ENCODE data around the gene TCF7L1.

DNA sequence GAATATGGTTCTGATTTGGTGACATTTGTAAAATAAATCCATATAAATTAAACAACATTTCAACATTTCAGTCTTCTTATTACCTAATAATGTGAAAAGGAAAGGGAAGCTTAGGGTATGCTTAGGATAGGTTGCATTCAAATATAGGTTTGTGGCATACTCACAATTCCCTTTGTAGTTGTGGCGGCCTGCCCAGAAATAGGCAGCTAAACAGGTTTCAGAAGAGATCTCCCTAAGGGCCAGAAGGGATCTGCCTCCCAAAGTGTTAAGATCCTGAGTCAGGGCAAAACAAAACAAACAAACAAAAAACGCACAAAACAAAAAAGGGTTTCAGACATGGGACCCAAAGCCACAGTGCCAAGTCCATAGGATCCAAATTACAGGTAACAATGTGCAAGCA, 41.4 kb upstream of the TCF7L1 start:
- no peak for TF ChIP-seq ZC3H10 (CRISPR knock-in tag; IDR thresholded peaks at IDR 0.05)
- no peak for TF ChIP-seq PPARA (CRISPR knock-in tag; IDR thresholded peaks at IDR 0.05; ENCODE audit: borderline replicate concordance)
- TF ChIP-seq ZNF565 (CRISPR knock-in tag; conservative IDR thresholded peaks at IDR 0.05; ENCODE audit: low read depth), result no peak
- TF ChIP-seq GLIS3 (CRISPR knock-in tag; IDR thresholded peaks at IDR 0.05), result no peak
- no peak for TF ChIP-seq ZNF70 (CRISPR knock-in tag; IDR thresholded peaks at IDR 0.05)
- TF ChIP-seq, protein P1, sequence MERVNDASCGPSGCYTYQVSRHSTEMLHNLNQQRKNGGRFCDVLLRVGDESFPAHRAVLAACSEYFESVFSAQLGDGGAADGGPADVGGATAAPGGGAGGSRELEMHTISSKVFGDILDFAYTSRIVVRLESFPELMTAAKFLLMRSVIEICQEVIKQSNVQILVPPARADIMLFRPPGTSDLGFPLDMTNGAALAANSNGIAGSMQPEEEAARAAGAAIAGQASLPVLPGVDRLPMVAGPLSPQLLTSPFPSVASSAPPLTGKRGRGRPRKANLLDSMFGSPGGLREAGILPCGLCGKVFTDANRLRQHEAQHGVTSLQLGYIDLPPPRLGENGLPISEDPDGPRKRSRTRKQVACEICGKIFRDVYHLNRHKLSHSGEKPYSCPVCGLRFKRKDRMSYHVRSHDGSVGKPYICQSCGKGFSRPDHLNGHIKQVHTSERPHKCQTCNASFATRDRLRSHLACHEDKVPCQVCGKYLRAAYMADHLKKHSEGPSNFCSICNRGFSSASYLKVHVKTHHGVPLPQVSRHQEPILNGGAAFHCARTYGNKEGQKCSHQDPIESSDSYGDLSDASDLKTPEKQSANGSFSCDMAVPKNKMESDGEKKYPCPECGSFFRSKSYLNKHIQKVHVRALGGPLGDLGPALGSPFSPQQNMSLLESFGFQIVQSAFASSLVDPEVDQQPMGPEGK (CRISPR knock-in tag; IDR thresholded peaks at IDR 0.05; ENCODE audit: borderline replicate concordance), result no peak
- TF ChIP-seq ZNF8 (CRISPR knock-in tag; IDR thresholded peaks at IDR 0.05), result no peak
- TF ChIP-seq, protein P2, sequence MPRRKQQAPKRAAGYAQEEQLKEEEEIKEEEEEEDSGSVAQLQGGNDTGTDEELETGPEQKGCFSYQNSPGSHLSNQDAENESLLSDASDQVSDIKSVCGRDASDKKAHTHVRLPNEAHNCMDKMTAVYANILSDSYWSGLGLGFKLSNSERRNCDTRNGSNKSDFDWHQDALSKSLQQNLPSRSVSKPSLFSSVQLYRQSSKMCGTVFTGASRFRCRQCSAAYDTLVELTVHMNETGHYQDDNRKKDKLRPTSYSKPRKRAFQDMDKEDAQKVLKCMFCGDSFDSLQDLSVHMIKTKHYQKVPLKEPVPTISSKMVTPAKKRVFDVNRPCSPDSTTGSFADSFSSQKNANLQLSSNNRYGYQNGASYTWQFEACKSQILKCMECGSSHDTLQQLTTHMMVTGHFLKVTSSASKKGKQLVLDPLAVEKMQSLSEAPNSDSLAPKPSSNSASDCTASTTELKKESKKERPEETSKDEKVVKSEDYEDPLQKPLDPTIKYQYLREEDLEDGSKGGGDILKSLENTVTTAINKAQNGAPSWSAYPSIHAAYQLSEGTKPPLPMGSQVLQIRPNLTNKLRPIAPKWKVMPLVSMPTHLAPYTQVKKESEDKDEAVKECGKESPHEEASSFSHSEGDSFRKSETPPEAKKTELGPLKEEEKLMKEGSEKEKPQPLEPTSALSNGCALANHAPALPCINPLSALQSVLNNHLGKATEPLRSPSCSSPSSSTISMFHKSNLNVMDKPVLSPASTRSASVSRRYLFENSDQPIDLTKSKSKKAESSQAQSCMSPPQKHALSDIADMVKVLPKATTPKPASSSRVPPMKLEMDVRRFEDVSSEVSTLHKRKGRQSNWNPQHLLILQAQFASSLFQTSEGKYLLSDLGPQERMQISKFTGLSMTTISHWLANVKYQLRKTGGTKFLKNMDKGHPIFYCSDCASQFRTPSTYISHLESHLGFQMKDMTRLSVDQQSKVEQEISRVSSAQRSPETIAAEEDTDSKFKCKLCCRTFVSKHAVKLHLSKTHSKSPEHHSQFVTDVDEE (CRISPR knock-in tag; IDR thresholded peaks at IDR 0.05), result no peak
- TF ChIP-seq, protein P3, sequence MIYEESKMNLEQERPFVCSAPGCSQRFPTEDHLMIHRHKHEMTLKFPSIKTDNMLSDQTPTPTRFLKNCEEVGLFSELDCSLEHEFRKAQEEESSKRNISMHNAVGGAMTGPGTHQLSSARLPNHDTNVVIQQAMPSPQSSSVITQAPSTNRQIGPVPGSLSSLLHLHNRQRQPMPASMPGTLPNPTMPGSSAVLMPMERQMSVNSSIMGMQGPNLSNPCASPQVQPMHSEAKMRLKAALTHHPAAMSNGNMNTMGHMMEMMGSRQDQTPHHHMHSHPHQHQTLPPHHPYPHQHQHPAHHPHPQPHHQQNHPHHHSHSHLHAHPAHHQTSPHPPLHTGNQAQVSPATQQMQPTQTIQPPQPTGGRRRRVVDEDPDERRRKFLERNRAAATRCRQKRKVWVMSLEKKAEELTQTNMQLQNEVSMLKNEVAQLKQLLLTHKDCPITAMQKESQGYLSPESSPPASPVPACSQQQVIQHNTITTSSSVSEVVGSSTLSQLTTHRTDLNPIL (CRISPR knock-in tag; IDR thresholded peaks at IDR 0.05; ENCODE audit: low read depth), result no peak
- no peak for TF ChIP-seq ARNTL (CRISPR knock-in tag; IDR thresholded peaks at IDR 0.05; ENCODE audit: borderline replicate concordance, low read depth)
- TF ChIP-seq, protein P4, sequence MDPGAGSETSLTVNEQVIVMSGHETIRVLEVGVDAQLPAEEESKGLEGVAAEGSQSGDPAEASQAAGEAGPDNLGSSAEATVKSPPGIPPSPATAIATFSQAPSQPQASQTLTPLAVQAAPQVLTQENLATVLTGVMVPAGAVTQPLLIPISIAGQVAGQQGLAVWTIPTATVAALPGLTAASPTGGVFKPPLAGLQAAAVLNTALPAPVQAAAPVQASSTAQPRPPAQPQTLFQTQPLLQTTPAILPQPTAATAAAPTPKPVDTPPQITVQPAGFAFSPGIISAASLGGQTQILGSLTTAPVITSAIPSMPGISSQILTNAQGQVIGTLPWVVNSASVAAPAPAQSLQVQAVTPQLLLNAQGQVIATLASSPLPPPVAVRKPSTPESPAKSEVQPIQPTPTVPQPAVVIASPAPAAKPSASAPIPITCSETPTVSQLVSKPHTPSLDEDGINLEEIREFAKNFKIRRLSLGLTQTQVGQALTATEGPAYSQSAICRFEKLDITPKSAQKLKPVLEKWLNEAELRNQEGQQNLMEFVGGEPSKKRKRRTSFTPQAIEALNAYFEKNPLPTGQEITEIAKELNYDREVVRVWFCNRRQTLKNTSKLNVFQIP (CRISPR knock-in tag; IDR thresholded peaks at IDR 0.05; ENCODE audit: borderline replicate concordance, low read depth), result no peak
- no peak for TF ChIP-seq ZFP30 (CRISPR knock-in tag; IDR thresholded peaks at IDR 0.05)

All from SK-N-SH treated with all-trans-retinoic acid at 6 μM for 48 hours (cell line).